HEK293 (cell line): ENCODE measurements around the gene ZNF771.

Experiments used
- HOXC10 ChIP-seq: sonication (generic); formaldehyde crosslinking; IDR thresholded peaks from 2 replicates; pipeline ENCODE4 v1.8.1; 2023; ENCODE audit warnings: mild to moderate bottlenecking, missing genetic modification reagents
- HOXD13 ChIP-seq: sonication (generic); formaldehyde crosslinking; IDR thresholded peaks from 2 replicates; pipeline ENCODE4 v1.8.0; 2022; ENCODE audit warnings: missing genetic modification reagents, borderline replicate concordance
- ZBTB7A ChIP-seq: fragments of 450-650 bp; formaldehyde crosslinking; IDR thresholded peaks from 2 replicates; pipeline ENCODE4 v1.5.1; 2016; ENCODE audit warnings: low read depth, missing biosample characterization, missing genetic modification characterization
- ZFP3 ChIP-seq: fragments of 450-650 bp; formaldehyde crosslinking; IDR thresholded peaks from 2 replicates; pipeline ENCODE4 v1.5.1; 2016; ENCODE audit warnings: low read depth, missing biosample characterization, missing genetic modification characterization
- ZNF416 ChIP-seq: fragments of 450-650 bp; formaldehyde crosslinking; IDR thresholded peaks from 2 replicates; pipeline ENCODE4 v1.5.1; 2016; ENCODE audit warnings: missing biosample characterization, missing genetic modification characterization
- TF ChIP-seq, protein P1 (sequence below): fragments of 450-650 bp; formaldehyde crosslinking; IDR thresholded peaks from 2 replicates; pipeline ENCODE4 v1.5.1; 2016; ENCODE audit warnings: missing biosample characterization, missing genetic modification characterization

DNA sequence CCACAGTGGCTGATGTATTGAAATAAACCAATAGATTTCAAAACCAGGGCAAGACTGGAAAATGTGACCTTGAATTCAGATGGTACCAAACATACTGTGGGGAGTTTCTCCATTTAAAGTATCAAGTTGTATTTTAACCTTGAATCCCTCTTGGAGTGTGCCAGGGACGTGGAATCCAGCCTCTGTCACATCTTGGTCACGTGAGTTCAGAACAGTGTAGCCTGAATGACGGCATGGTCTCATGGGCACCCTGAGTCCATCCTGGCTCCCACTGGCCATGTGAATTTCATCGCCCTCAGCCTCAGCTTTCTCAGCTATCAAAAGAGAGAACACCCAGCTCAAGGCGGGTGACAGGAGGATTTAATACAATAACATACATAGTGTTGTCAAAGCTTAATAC is 6.8 kb downstream of the ZNF771 start:
- TF ChIP-seq, protein P1, sequence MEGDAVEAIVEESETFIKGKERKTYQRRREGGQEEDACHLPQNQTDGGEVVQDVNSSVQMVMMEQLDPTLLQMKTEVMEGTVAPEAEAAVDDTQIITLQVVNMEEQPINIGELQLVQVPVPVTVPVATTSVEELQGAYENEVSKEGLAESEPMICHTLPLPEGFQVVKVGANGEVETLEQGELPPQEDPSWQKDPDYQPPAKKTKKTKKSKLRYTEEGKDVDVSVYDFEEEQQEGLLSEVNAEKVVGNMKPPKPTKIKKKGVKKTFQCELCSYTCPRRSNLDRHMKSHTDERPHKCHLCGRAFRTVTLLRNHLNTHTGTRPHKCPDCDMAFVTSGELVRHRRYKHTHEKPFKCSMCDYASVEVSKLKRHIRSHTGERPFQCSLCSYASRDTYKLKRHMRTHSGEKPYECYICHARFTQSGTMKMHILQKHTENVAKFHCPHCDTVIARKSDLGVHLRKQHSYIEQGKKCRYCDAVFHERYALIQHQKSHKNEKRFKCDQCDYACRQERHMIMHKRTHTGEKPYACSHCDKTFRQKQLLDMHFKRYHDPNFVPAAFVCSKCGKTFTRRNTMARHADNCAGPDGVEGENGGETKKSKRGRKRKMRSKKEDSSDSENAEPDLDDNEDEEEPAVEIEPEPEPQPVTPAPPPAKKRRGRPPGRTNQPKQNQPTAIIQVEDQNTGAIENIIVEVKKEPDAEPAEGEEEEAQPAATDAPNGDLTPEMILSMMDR (tag by site-specific recombination) = no peak
- no peak for TF ChIP-seq ZFP3 (tag by site-specific recombination)
- TF ChIP-seq HOXD13 (CRISPR knock-in tag) = no peak
- no peak for TF ChIP-seq HOXC10 (CRISPR knock-in tag)
- TF ChIP-seq ZNF416 (tag by site-specific recombination) = no peak
- no peak for TF ChIP-seq ZBTB7A (tag by site-specific recombination)
